HG03521 (cell line): Measurements from ENCODE around the gene TBC1D17.

ENCODE experiments used
- ATAC-seq: cut with Tn5 transposase; IDR thresholded peaks from one replicate; pipeline ENCODE4 v1.9.1; 2021; ENCODE audit warnings: mild to moderate bottlenecking, moderate library complexity; ENCODE audit not compliant: unreplicated experiment

Gene TBC1D17

DNA sequence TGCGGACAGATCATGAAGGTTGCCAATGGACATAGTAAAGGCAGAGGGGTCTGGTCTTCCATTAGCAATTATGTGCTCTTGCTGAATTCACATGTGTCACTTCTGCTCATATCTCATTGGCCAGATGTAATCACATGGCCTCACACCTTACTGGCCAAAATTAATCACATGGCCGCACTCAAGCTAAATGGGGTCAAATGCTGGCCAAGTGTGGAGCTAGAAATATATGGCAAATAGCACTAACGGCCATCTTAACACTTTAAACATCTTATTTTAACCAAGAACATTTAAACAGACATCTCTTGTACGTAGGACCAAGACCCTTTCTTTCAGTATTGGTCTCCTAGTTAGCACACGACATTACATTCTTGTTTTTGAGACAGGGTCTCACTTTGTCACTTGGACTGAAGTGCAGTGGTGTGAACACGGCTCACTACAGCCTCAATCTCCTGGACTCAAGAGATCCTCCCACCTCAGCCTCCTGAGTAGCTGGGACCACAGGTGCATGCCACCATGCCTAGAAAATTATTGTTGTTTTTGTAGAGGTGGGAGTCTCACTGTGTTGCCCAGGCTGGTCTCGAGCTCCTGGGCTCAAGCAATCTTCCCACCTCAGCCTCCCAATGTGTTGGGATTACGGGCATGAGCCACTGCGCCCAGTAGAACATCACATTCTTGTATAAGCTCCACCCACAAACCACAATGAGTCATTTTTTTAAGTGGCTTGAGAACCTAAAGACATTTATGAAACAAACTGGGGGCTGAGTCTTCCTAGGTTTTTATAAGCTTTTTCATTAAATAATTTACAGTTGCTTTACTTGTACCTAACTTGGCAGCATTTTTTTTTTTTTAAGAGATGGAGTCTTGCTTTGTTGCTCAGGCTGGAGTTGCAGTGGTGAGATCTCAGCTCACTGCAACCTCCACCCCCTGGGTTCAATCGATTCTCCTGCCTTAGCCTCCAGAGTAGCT is 29.5 kb upstream of the TBC1D17 start:
- ATAC-seq = no peak

DNA sequence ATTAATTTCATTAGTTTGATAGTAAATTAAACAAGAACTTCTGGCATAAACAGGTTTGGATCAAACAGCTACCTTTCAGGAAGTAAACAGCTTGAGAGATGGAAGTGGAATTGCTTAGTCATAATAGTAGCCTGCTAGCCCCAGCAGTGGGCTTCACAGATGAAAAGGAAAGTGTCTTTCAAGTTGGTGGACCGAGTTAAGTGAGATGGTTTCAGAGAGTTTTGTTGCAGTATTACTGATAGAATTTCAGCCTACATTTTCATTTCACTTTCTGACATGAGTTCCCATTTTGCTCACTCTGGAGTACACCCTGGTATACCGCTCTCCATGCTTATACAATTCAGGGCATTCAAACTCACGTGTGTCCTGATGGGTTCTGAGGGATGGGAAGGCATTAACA is 28.6 kb upstream of the TBC1D17 start:
- no peak for ATAC-seq

DNA sequence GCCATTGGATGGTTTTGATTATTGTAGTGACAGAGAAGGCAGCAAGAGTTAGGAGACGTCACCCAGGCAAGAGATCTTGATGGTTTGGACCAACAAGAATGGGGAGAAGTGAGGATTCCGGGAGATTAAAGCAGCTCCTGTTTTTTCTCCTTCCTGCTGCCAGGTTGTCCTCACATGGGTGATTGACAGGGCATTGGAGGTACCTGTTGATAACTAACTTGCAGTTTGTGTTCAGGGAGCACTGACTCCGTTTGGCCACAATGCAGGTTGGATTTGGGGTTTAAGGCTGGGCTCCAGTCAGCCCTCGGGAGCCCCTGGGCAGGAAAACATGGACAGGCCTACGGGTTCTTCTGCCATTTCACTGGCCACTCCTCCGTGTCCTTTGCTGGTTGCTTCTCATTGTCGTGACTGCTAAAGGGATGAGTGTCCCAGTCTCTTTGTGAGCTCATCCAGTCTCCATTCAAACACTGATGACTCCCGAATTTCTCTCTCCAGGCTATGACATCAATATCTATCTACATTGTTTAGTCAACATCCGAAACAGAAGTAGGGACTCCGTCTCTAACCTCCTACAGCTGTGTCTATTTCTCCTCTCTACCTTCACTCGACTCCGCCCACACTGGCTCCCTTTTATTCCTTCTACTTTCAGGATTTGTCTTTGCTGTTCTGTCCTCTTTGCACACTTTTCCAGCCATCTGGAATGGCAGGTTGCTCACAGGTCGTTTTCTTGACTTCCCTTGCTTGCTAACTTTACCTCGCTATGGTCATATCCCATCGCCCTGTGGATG is 27.9 kb upstream of the TBC1D17 start:
- ATAC-seq = no peak

GRCh38 chr19:49850221-49850486 is 27.3 kb upstream of the TBC1D17 start:
- ATAC-seq = no peak

GRCh38 chr19:49850487-49851342 is 26.8 kb upstream of the TBC1D17 start, which contains the start of gene PTOV1:
TSS of gene PTOV1 (plus strand) at chr19:49851159.
- ATAC-seq = peak; percentile 69

- ATAC-seq = no peak
Observed at GRCh38 chr19:49851456-49852259, 25.8 kb upstream of the TBC1D17 start.

DNA sequence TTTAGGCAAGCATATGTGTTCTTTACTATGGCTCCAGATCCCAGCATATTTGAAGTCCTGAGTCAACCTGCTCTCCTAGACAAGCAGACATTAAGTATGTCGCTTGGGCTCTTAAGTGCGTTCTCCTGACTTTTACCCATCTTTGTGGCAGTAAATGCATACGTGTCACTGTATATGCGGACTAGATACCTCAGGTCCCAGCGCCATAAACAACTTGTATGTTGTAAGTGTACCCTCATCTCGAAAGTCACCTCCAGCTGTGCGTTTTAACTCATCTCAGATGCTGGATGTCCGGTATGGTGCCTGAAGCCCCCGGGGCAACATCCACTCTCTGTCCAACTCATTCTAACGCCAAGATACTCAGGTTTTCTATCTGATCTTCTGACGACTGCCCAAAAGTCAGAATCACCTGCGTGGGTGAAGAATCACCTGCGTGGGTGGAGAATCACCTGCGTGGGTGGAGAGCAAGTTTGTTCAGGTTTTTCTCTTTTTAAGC is 24.8 kb upstream of the TBC1D17 start:
- no peak for ATAC-seq

DNA sequence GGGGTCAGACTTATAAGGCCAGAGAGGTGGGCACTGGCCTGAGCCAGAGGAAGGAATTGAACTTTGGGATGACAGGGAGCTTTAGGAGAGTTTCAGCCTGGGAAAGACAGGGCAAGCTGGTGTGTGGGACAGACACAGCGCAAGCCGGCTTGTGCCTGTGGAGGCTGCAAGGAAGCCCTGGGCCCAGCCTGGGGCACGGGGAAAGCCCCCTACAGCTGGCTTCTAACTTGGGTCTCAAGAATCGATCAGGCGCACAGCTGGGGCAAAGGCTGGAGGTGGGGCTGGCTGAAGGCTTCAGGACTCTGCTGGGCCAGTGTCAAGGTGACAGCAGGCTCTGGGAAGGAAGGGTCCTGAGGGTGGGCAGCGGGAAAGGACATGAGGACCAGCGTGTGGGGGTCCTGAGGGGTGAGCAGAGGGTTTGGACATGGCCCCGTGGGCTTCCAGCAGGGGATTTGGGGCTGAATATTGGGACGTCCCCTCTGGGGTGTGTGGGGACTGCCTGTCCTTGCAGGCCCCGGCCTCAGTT is 23.6 kb upstream of the TBC1D17 start:
- ATAC-seq = no peak

- no peak for ATAC-seq
Observed at GRCh38 chr19:49854378-49855263, 22.9 kb upstream of the TBC1D17 start.

DNA sequence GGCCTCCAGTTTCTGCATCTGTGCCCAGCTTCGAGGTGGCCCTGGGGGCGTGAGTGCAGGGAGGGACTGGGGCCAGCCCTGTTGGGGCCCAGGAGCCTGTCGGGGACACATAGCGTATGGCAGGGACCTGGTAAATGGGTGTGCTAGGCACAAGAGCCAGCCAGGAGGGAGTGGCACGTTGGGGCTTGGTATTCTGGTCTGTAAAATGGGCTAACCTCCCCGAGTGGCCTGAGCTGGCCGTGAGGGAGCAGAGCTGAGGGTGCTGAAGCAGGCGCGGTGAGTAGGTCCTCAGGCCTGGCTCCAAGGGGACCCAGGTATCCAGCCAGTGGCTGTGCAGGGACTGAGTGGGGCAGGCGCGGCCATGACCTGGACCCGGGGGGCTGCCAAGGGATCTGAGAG is 22.2 kb upstream of the TBC1D17 start:
- no peak for ATAC-seq

DNA sequence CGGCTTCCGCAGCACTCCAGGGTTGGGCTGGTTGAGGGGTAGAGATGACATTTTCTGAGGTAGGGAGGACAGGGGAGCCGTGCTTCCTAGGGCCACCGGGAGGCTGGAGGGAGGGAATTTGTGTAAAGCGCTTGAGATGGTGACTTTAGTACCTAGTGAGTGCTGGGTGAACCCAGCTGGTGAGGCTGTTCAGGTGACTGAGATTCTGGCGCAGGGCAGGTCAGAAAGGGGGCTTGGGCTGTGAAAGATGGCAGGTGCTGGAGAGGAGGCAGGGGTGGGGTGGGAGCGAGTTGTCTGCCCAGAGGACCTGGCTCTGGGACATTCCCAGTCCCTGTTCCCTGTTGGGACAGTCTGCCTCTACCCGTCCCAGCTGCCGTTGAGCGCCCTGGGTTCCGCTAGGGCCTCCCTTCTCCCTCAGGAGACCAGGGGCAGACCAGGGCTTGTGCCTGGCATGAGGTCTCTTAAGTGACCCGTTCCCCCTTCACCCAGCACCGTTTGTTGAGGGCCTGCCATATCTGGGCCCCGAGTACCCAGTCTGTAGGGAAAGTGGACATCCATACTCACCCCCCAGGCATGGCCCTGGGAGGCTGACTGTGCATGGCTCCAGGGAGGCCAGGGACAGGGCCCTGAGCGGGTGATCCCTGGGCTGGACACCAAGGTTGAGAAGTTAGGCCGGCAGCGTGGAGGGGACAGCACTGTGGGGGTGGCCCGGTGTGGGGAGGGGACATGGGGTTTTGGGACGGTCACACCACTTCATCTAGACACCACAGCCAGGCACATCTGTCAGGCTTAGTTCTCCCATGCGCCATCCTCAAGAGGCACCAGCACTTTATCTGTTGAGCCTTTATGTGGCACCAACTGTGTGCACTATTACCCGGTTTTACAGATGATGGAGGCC is 21.6 kb upstream of the TBC1D17 start:
- ATAC-seq = no peak

GRCh38 chr19:49856574-49857021 is 20.9 kb upstream of the TBC1D17 start:
- no peak for ATAC-seq

DNA sequence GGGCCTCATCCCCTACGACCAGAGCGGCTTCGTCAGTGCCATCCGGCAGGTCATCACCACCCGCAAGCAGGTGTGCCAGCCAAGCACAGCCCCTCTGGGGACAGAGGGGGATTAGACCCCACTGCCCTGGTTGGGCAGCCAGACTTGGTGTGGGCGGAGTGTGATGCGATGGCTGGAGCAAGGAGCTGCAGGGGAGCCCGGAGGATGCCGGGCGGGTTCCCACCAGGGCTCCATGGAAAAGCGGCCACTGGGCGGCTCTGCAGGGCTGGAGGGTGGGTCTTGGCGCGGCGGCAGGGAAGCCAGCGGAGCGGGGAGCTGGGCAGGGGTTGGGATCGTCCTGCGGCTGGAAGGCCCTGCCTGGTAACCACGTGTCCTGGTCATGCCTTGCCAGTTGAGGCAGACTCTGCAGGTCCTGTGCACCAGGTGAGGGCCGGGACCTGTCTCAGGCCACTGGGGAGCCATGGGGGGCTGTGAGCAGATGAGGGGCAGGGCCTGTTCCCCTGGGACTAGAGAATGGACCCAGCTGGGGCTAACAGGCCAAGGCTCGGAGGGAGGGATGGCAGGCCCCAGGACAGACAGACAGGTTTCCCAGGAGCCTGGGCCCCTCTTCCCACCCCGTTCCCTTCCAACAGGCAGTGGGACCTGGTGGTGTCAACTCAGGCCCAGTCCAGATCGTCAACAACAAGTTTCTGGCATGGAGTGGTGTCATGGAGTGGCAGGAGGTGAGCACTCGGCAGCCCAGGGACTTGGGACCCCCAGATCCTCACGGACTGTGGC is 20.3 kb upstream of the TBC1D17 start:
- ATAC-seq = no peak

DNA sequence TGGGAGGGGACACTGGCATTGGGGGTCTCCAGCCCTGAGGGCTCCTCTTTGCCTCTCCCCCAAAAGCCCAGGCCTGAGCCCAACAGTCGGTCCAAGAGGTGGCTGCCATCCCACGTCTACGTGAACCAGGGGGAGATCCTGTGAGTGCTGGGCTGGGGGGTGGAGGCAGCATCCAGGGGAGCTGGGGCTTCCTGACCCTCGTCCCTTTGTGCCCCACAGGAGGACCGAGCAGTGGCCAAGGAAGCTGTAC is 19.7 kb upstream of the TBC1D17 start:
- ATAC-seq = no peak

- no peak for ATAC-seq
Observed at GRCh38 chr19:49858088-49858985, 19.2 kb upstream of the TBC1D17 start.

DNA sequence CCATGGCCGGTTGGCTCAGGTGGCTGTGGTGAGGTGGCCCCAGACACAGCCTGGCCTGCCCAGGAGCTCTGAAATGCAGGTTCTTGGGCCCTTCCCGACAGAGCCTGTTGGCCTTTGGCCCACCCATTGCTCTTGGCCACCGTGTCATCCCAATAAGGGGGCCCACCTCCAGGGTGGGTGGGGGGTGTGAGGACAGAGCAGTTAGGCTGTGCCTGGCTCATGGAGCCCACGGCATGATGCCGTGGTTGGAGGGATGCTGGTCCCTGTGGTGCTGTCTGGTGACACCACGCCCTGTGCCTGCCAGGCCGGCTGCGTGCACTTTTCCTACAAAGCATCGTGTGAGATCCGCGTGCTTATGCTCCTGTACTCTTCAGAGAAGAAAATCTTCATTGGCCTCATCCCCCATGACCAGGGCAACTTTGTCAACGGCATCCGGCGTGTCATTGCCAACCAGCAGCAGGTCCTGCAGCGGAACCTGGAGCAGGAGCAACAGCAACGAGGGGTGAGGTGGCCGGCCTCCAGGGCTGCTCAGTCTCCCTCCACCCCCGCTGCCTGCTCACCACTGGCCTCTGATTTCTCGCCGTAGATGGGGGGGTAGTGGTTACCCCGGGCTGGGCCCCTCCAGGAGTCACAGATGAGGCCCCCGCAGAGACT is 17.7 kb upstream of the TBC1D17 start:
- no peak for ATAC-seq
